OCI-LY7 (cell line): ENCODE measurements around the gene FNDC3B.
A peak's percentile ranks its signal among the peaks of the same experiment; 100 is the strongest.

ENCODE experiments used
- CTCF ChIP-seq: fragments of 200-600 bp; sonication (generic); conservative IDR thresholded peaks from 2 replicates; pipeline ENCODE4 v1.5.1; 2014; ENCODE audit warnings: mild to moderate bottlenecking, antibody characterized with exemption, low read length, moderate library complexity, mixed read lengths
- EZH2phosphoT487 ChIP-seq: fragments of 200-600 bp; sonication (generic); IDR thresholded peaks from 2 replicates; pipeline ENCODE4 v1.6.1; 2018; ENCODE audit warnings: low read depth, borderline replicate concordance, mild to moderate bottlenecking, mixed run types, antibody characterized with exemption, low read length, moderate library complexity, mixed read lengths

GRCh38 chr3:172329070-172329469, 289.7 kb downstream of the FNDC3B start:
- TF ChIP-seq EZH2phosphoT487 (no peak), CTCF (0 out of 2 replicates have a peak, but pooled peaks have one; percentile 26)
